Astrocyte of the hippocampus (primary cell): Measurements from ENCODE around the gene CNNM1.
A peak's percentile ranks its signal among the peaks of the same experiment; 100 is the strongest.

Source experiments
- DNase-seq: peaks from one replicate; pipeline ENCODE4 v3.0.0; 2011; ENCODE audit warnings: low read depth, low spot score

Gene CNNM1

GRCh38 chr10:99372546-99373271 is 43.6 kb downstream of the CNNM1 start:
- DNase-seq, result peak; percentile 48

GRCh38 chr10:99374526-99374925 is 45.4 kb downstream of the CNNM1 start:
- peak; percentile 42 for DNase-seq

GRCh38 chr10:99374972-99375371 is 45.8 kb downstream of the CNNM1 start:
- DNase-seq, result no peak

- DNase-seq, result no peak
Measured at GRCh38 chr10:99375426-99375825, 46.3 kb downstream of the CNNM1 start.

GRCh38 chr10:99382176-99382575 is 53.0 kb downstream of the CNNM1 start:
- DNase-seq, result no peak

- no peak for DNase-seq
Measured at GRCh38 chr10:99387071-99387470, 57.9 kb downstream of the CNNM1 start.

GRCh38 chr10:99387541-99387940 is 58.4 kb downstream of the CNNM1 start:
- no peak for DNase-seq

- DNase-seq, result no peak
Measured at GRCh38 chr10:99389729-99390480, 60.7 kb downstream of the CNNM1 start.

GRCh38 chr10:99391346-99391745 is 62.2 kb downstream of the CNNM1 start:
- no peak for DNase-seq

GRCh38 chr10:99393036-99393435 is 63.9 kb downstream of the CNNM1 start:
- DNase-seq, result peak; percentile 39

- no peak for DNase-seq
Measured at GRCh38 chr10:99393683-99394082, 64.5 kb downstream of the CNNM1 start.

- no peak for DNase-seq
Measured at GRCh38 chr10:99394256-99394655, 65.1 kb downstream of the CNNM1 start.

GRCh38 chr10:99394761-99395386 is 65.7 kb downstream of the CNNM1 start:
- DNase-seq, result no peak

- peak; percentile 88 for DNase-seq
Measured at GRCh38 chr10:99395750-99396445, 66.7 kb downstream of the CNNM1 start.

GRCh38 chr10:99396471-99396870 is 67.3 kb downstream of the CNNM1 start:
- DNase-seq, result no peak

- no peak for DNase-seq
Measured at GRCh38 chr10:99399664-99400063, 70.5 kb downstream of the CNNM1 start.

GRCh38 chr10:99403674-99404073 is 74.5 kb downstream of the CNNM1 start:
- DNase-seq, result no peak

GRCh38 chr10:99406149-99406548 is 77.0 kb downstream of the CNNM1 start:
- DNase-seq, result no peak

- no peak for DNase-seq
Measured at GRCh38 chr10:99410146-99410545, 81.0 kb downstream of the CNNM1 start.

GRCh38 chr10:99410876-99411275 is 81.7 kb downstream of the CNNM1 start:
- DNase-seq, result no peak

- no peak for DNase-seq
Measured at GRCh38 chr10:99411546-99411945, 82.4 kb downstream of the CNNM1 start.

GRCh38 chr10:99412099-99412498 is 82.9 kb downstream of the CNNM1 start:
- DNase-seq, result no peak
